Muscle of arm (tissue), 12 donors: ENCODE results near the gene ZBTB45. TPM values are rescaled to one million over a fixed set of nuclear protein-coding genes. Genes with fewer than 3 reads are reported as not detected.
"Not testable (repeated sequence)": the region's sequence is repeated elsewhere in the genome, so short reads cannot be mapped to it uniquely, and the experiment has no call there.

Experiments
- DNase-seq: peaks from one replicate; pipeline ENCODE4 v3.0.0-alpha.2; 2013
- polyA plus RNA-seq, 12 donors: library from polyadenylated mRNA; unstranded; fragments of 120-200 nt; gene quantifications; one replicate each; pipeline ENCODE4 v1.2.1, GENCODE V29; 2013; ENCODE audit not compliant: insufficient read length in 12 of 12

ZBTB45 gene
- polyA plus RNA-seq, 12 donors = 5.3 to 13.3 (median 8.3) TPM; not detected in 1

DNA sequence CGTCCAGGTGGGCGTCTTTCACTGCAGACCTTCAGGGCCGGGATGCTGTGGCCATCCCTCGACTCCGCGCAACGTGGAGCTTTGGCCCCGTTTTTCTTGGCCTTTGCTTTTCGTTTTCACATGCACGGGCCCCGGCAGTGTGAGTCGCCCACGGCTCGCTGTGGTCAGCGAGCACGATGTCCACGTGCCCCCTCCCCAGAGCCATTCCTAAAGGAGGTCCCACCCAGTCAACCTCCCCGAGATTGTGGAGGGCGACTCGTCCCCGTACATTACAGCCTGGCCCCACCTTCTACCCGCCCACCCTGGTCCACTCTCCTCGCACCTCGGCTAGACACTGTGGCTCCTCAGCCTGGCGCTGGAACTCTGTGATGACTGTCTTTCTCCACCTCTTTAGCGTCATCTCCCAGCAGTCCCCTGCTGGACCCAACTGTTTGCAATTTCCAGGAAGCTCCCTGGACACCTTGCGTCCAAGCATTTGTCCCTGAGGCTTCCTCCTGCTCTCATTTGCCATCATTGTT is 43.1 kb downstream of the ZBTB45 start:
- peak; percentile 34 for DNase-seq

DNA sequence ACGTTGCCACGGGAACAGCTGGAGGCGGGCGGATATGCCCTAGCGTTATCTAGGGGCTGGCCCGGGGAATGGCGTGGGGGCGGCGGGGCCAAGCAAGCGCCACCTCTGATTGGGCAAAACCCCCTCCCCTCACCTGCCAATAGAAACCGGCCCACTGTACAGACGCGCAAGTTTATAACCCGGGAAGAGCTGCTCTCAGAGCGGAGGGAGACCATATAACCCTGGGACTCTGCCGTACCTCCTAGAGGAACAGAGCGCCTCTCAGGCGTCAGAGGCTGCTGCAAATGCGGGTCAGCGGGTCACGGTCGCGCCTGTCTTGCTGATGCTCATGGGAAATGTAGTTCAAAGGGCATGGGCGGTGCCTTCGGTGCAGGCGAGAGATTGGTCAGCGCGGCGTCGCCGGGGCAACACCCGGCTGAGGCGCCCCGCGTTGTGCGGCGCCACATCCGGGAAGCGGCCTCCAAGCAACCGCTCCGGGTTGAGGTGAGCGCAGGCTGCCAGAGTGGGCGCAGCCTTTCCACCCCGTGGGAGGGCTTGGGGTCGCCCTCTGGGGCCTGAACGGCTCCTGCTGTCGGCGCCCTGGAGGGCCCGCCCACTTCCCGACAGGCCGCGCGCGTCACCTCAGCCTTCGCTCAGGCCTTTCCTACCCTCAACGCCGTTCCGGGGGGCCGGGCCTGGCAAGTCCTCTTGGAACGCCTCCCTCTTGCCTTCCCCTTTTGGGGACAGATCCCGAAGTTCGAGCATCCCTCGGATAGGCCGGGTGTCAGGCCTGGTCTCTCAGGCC is 43.7 kb downstream of the ZBTB45 start, which contains the start of gene ZNF446:
Gene ZNF446, plus strand, starts transcription at position 639 of the 784 bp plus-strand sequence. CDS start 867 bp downstream, outside the sequence.
- peak; percentile 97 for DNase-seq

DNA sequence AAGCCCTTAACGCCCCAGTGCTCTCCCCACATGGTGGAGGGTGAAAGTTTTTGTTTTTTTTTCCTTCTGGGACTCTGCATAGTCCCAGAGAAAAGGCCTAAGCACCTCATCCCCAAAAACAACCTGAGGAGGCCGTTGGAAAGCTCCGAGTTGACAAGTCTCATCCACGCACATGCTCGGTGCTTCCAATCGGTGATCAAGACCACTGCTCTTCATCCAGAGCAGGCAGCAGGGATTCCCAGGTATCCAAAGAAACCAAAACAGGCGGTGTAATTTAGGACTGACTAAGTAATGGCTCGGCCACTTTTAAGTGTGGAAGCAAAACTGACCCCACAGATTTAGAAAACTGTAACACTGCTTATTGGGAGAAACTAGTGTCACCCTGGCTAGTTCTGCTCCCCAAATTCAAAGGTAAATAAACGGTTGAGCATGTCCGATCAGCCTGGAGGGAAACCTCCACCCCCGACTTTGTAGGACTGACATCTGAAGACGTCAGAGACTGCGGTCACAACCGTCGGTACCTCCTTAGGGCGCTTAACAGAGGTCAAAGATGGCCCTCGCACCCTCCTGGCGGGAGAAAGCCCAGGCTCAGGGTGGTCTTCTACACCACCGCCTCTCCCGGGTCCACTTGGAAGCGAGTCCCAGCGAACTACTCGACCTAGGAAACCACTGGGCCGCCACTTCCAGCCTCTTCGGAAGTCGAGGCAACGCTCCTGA is 44.5 kb downstream of the ZBTB45 start:
- DNase-seq = no peak

DNA sequence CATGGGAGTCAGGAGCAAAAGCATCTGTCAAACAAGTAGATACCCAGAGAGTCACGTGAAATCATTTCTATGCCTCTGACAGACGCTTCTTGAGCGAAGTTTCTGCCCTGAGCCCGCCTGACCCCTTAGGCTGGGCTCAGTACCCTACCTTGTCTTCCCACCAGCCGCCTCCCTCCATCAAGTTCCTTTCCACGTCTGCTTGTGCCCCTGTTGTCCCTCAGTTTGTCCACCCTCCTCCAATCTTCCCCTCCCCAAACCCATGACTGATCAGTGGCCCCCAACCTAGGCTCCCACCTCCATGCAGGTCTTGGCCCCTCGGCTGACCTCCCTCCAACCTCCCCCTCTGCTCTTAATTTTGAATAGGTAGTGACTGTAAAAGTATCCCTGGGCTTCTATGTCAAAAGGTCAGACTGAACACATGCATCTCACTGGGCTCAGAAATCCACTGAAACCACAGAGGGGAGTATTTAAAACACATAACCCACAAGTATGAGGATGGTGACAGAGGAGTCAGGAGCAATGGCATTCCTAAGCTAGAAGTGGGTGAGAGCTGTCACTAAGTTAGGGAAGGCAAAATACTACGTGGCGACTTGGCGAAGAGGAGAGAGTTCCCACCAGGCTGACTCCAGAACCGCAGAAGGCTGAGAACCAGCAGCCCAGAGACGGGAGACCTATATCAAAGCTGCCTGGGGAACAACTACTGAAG is 45.2 kb downstream of the ZBTB45 start:
- DNase-seq = no peak

DNA sequence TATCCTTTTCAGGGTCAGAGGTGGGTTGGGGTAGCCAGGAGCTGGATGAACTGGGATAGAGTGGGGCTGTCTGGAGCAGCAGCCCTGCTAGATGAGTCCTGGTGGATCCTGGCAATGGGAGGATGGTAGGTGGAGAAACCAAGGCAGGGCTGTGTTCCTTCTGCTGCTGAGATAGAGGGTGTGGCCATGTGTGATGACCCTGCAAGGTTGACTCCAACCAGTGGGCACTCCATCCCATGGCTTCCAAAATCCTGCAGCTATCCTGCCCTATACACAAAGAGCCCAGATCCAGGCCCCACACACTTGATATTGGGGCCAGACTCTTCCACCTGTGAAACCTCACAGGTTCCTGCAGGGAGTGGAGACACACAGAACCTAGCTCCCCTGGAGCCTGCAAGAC is 45.8 kb downstream of the ZBTB45 start:
- no peak for DNase-seq

DNA sequence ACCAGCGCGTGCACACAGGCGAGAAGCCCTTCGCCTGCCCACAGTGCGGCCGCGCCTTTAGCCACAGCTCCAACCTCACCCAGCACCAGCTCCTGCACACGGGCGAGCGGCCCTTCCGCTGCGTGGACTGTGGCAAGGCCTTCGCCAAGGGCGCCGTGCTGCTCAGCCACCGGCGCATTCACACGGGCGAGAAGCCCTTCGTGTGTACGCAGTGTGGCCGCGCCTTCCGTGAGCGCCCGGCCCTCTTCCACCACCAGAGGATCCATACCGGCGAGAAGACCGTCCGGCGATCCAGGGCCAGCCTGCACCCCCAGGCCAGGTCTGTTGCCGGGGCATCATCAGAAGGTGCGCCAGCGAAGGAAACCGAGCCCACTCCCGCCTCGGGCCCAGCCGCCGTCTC is 47.9 kb downstream of the ZBTB45 start:
- no peak for DNase-seq

DNA sequence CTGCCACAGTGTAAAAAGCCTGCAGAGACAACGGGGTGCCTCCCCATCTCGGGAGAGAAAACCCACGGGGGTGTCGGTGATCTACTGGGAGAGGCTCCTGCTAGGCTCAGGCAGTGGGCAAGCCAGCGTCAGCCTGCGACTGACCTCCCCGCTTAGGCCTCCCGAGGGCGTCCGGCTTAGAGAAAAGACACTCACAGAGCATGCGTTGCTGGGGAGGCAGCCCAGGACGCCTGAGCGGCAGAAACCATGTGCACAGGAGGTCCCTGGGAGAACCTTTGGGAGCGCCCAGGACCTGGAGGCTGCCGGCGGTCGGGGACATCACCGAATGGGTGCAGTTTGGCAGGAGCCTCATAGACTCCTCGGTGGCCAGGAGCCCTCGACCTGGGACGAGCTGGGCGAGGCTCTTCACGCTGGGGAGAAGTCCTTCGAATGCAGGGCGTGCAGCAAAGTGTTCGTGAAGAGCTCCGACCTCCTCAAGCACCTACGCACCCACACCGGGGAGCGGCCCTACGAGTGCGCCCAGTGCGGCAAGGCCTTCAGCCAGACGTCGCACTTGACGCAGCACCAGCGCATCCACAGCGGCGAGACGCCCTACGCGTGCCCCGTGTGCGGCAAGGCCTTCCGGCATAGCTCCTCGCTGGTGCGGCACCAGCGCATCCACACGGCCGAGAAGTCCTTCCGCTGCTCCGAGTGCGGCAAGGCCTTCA is 48.6 kb downstream of the ZBTB45 start:
- DNase-seq = not testable (repeated sequence)

DNA sequence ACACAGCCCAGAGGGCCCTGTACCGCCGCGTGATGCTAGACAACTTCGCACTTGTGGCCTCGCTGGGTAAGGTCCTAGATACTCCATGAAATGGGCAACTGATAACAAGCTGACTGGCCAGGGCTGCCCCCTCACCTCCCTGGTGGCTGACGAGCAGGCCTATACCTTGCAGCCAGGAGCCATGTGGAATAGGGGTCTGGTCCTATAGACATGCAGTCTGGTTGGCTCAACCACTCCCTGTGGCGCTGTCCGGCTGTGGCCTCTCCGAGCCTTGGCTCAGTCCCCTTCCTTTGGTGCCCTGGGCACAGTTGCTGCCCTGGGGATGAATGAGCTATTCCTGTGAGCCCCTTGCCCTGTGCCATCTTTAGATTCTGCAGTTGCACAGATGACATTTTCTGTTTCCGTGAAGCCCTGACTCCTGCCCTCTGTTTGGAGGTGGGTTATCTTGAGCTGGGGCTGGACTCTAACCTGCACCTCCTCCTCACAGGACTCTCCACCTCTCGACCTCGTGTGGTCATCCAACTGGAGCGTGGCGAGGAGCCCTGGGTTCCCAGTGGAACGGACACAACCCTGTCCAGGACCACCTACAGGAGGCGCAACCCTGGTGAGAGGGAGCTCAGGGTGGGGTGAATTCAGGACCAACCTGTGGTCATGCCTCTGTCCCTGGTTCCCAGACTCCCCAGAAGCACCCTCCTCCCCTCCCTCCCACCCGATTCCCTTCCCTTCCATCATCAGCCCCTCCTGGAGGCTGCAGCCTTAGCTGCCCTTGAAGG is 50.2 kb downstream of the ZBTB45 start:
- no peak for DNase-seq

DNA sequence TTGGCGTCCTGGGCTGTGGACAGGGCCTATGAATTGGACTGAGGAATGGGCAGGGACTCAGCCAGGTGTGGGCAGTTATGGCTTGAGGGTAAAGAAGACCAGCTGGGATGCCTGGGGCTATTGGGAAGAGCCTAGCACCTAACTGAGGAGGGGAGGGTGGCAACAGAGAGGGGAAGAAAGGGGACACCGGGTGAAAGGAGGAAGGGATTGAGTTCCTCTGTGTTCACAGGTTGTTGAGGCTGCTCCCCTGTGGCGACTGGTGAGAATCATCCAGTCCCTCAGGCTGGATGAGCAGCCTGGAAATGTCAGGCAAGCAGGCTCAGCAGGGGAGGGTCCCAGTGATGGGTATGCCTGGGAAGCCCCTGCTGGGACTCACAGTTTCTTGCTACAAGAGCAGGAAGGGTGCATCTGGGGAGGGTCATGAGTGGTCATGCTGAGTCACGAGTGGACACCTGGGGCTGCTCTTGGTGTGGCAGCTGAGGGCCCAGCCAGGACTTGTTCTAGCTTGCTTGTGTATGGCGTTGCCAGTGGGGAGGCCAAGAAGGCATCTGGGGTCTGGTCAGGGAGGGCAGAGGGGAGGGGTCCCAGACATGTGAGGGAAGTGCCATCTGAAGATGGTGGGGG is 51.3 kb downstream of the ZBTB45 start:
- DNase-seq = no peak

DNA sequence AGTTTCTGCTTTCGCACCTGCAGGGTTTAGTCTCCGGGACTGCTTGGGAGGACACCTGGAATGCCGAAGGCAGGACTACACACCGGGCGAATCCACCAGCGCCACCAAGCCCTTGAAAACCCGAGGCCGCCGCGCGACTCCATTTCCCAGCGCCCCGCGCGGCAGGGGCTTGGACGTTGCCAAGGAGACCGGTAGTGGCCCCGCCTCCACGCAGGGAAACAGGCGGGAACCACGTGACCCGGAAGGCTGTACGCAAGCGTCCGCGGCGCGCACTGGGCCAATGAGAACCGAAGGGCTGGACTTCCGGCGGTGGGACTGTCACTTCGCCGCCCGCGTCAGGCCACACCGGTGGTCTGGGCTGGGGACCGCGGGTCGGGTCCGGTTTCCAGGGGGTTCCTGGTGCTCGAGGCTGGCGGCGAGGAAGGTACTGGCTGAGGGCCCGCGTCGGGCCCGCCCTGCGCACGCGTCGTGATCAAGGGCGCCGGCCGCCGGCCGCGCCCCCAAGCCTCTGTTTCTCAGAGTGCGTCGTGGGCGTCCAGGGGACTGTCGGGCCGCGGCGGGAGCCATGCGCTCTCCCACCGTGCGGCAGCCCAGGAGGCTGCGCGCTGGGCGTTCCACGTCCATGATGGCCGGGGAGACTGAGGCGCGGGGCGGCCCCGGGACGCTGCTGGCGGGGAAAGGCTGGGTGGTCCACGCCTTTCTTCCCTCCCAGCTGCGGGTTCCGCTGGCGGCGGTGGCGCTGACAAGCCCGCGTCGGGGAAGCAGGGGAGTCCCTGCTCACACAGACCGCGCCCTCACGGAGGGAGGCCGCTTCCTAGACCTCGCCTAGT is 52.6 kb downstream of the ZBTB45 start, which contains the start of gene ZNF324:
Gene ZNF324, plus strand, starts transcription at position 321 of the 830 bp plus-strand sequence. CDS start 2,106 bp downstream, outside the sequence.
- peak; percentile 98 for DNase-seq

DNA sequence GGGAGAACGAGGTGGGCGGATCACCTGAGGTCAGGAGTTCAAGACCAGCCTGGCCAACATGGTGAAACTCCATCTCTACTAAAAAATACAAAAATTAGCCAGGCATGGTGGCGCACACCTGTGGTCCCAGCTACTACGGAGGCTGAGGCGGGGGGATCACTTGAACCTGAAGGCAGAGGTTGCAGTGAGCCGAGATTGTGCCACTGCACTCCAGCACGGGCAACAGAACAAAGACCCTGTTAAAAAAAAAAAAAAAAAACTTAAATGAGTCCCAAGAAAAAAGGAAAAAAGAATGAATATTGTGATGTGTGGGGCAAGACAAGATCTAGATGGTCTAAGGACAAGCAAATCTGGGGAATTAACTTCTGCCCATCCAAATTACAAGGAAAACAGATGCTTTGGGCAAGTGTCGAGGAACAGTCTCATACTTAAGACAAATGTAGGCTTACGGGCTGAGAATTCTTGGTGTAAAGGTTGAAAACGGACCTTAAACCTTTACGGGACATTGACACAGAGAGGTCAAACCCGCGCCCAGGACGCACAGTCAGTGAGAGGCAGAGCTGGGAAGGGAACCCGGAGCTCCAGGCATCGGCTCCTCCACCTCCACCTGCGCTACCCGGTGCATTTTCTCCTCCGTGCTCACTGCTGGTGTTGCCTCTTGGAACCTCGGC is 53.4 kb downstream of the ZBTB45 start:
- DNase-seq = no peak

Other genes starting within 250 kb of the ZBTB45 start
- 1 to 10 TPM in 11 of 12 donors, not detected in 1; 4.0 to 7.0 (median 5.6) TPM for gene ZNF8, start 240.9 kb downstream of the ZBTB45 start, polyA plus RNA-seq
- 10 to 100 TPM in 11 of 12 donors, not detected in 1; 25.9 to 51.7 (median 28.4) TPM for gene ERVK3-1, start 214.4 kb downstream of the ZBTB45 start, polyA plus RNA-seq
- gene ZSCAN22, start 192.8 kb downstream of the ZBTB45 start, polyA plus RNA-seq = 1 to 10 TPM in 10 of 12 donors, not detected in 2; 2.6 to 4.0 (median 3.1) TPM
- gene A1BG, start 166.3 kb downstream of the ZBTB45 start, polyA plus RNA-seq = 1 to 10 TPM in 10 of 12 donors, not detected in 2; 2.3 to 6.0 (median 2.9) TPM
- gene ZNF497, start 157.1 kb downstream of the ZBTB45 start, polyA plus RNA-seq = 1 to 10 TPM in 10 of 12 donors, not detected in 2; 1.6 to 3.0 (median 1.9) TPM
- 1 to 10 TPM in 8 of 12 donors, under 1 TPM in 3, not detected in 1; 0.65 to 8.8 (median 1.2) TPM for gene ZNF837, start 138.8 kb downstream of the ZBTB45 start, polyA plus RNA-seq
- gene RPS5, start 132.5 kb downstream of the ZBTB45 start, polyA plus RNA-seq = 1,000 to 10,000 TPM in 9 of 12 donors, 100 to 1,000 TPM in 2, not detected in 1; 942 to 1,724 (median 1,496) TPM
- gene RNF225, start 124.2 kb downstream of the ZBTB45 start, polyA plus RNA-seq = under 1 TPM in 1 of 12 donors, not detected in 11; 0.57 TPM
- gene ZNF584, start 111.2 kb downstream of the ZBTB45 start, polyA plus RNA-seq = 1 to 10 TPM in 10 of 12 donors, not detected in 2; 4.6 to 7.0 (median 5.9) TPM
- 1 to 10 TPM in 11 of 12 donors, not detected in 1; 3.4 to 6.5 (median 5.3) TPM for gene ZNF132, start 79.7 kb downstream of the ZBTB45 start, polyA plus RNA-seq
- gene ZNF324B, start 68.2 kb downstream of the ZBTB45 start, polyA plus RNA-seq = 1 to 10 TPM in 10 of 12 donors, not detected in 2; 2.3 to 4.4 (median 3.1) TPM
- gene ZNF324, start 52.7 kb downstream of the ZBTB45 start, polyA plus RNA-seq = 10 to 100 TPM in 1 of 12 donors, 1 to 10 TPM in 10, not detected in 1; 3.8 to 11.7 (median 4.6) TPM
- gene ZNF446, start 43.5 kb downstream of the ZBTB45 start, polyA plus RNA-seq = 10 to 100 TPM in 1 of 12 donors, 1 to 10 TPM in 10, not detected in 1; 4.8 to 10.4 (median 6.8) TPM
- gene SLC27A5, start 7.8 kb downstream of the ZBTB45 start, polyA plus RNA-seq = 1 to 10 TPM in 10 of 12 donors, not detected in 2; 2.0 to 4.1 (median 3.8) TPM
- gene TRIM28, start 24.3 kb upstream of the ZBTB45 start, polyA plus RNA-seq = 100 to 1,000 TPM in 11 of 12 donors, not detected in 1; 218 to 448 (median 333) TPM
- gene CHMP2A, start 35.3 kb upstream of the ZBTB45 start, polyA plus RNA-seq = 100 to 1,000 TPM in 1 of 12 donors, 10 to 100 TPM in 10, not detected in 1; 63.8 to 111 (median 69.9) TPM
- 10 to 100 TPM in 11 of 12 donors, not detected in 1; 49.2 to 72.5 (median 64.6) TPM for gene UBE2M, start 38.8 kb upstream of the ZBTB45 start, polyA plus RNA-seq
- gene MZF1, start 53.5 kb upstream of the ZBTB45 start, polyA plus RNA-seq = 10 to 100 TPM in 10 of 12 donors, 1 to 10 TPM in 1, not detected in 1; 9.5 to 38.1 (median 13.8) TPM